NCI-H2081 treated with DMSO at 0.1 percent for 48 hours (cell line): ENCODE data around the gene KCNMA1.

Source experiments
- DNase-seq: peaks from one replicate; lab custom pipeline; 2025; lab: John Stamatoyannopoulos, UW

The KCNMA1 gene

GRCh38 chr10:77041636-77042258 is 595.9 kb downstream of the KCNMA1 start:
- no peak for DNase-seq

GRCh38 chr10:77038407-77038806 is 599.2 kb downstream of the KCNMA1 start:
- no peak for DNase-seq

GRCh38 chr10:77037735-77038403 is 599.7 kb downstream of the KCNMA1 start:
- peak; percentile 81 for DNase-seq

GRCh38 chr10:77036993-77037734 is 600.4 kb downstream of the KCNMA1 start:
- DNase-seq = no peak

GRCh38 chr10:77036276-77036675 is 601.3 kb downstream of the KCNMA1 start:
- no peak for DNase-seq

GRCh38 chr10:77034795-77035194 is 602.8 kb downstream of the KCNMA1 start:
- DNase-seq = no peak

GRCh38 chr10:77034240-77034639 is 603.4 kb downstream of the KCNMA1 start:
- DNase-seq = no peak

GRCh38 chr10:77032188-77032570 is 605.4 kb downstream of the KCNMA1 start:
- no peak for DNase-seq

GRCh38 chr10:77031531-77032187 is 605.9 kb downstream of the KCNMA1 start:
- no peak for DNase-seq

GRCh38 chr10:77030974-77031373 is 606.6 kb downstream of the KCNMA1 start:
- DNase-seq = no peak

- DNase-seq = no peak
These were observed 607.6 kb downstream of the KCNMA1 start for GRCh38 chr10:77029777-77030717.

GRCh38 chr10:77028042-77028441 is 609.6 kb downstream of the KCNMA1 start:
- no peak for DNase-seq

GRCh38 chr10:77027576-77027975 is 610.0 kb downstream of the KCNMA1 start:
- DNase-seq = no peak

- no peak for DNase-seq
These were observed 610.5 kb downstream of the KCNMA1 start for GRCh38 chr10:77027141-77027540.

- no peak for DNase-seq
These were observed 611.5 kb downstream of the KCNMA1 start for GRCh38 chr10:77026148-77026547.

GRCh38 chr10:77024461-77024860 is 613.1 kb downstream of the KCNMA1 start:
- no peak for DNase-seq

GRCh38 chr10:77023396-77023795 is 614.2 kb downstream of the KCNMA1 start:
- DNase-seq = no peak

GRCh38 chr10:77022671-77023070 is 614.9 kb downstream of the KCNMA1 start:
- no peak for DNase-seq

GRCh38 chr10:77021966-77022490 is 615.6 kb downstream of the KCNMA1 start:
- DNase-seq = no peak

GRCh38 chr10:77020426-77021040 is 617.1 kb downstream of the KCNMA1 start:
- no peak for DNase-seq

GRCh38 chr10:77016855-77017254 is 620.8 kb downstream of the KCNMA1 start:
- DNase-seq = no peak
